GM12878 (cell line): ENCODE data around the gene NDUFV2. TPM values are rescaled to one million over a fixed set of nuclear protein-coding genes. Genes with fewer than 3 reads are reported as not detected.

Source experiments
- ATF7 ChIP-seq: fragments of 450-650 bp; IDR thresholded peaks from 2 replicates; pipeline ENCODE4 v1.6.1; 2016; ENCODE audit warnings: low read depth, mild to moderate bottlenecking
- CEBPZ ChIP-seq: fragments of 150-350 bp; IDR thresholded peaks from 2 replicates; pipeline ENCODE4 v1.6.1; 2016; ENCODE audit warnings: low read depth, low read length
- CUX1 ChIP-seq: IDR thresholded peaks from 2 replicates; pipeline ENCODE4 v1.6.1; 2012; ENCODE audit warnings: improper control_type of control experiment, low read depth, low read length; ENCODE audit not compliant: insufficient replicate concordance
- DPF2 ChIP-seq: fragments of 450-650 bp; IDR thresholded peaks from 2 replicates; pipeline ENCODE4 v1.6.1; 2017; ENCODE audit warnings: mild to moderate bottlenecking
- ETV6 ChIP-seq, 2 experiments: fragments of 450-650 bp in 1 of 2; IDR thresholded peaks in 1 of 2; conservative IDR thresholded peaks in 1 of 2; 2 replicates each; pipeline ENCODE4 v1.6.1; 2014; ENCODE audit warnings: antibody characterized with exemption in 1 of 2, borderline replicate concordance in 1 of 2, low read depth in 1 of 2, mild to moderate bottlenecking in 1 of 2, moderate library complexity in 1 of 2
- FOXM1 ChIP-seq: IDR thresholded peaks from 2 replicates; pipeline ENCODE4 v1.6.1; 2012; ENCODE audit warnings: low read depth, mild to moderate bottlenecking, inconsistent platforms, low read length, moderate library complexity
- IKZF2 ChIP-seq, 2 experiments: fragments of 450-650 bp; IDR thresholded peaks; 2 replicates each; pipeline ENCODE4 v1.6.1; 2017; ENCODE audit warnings: mild to moderate bottlenecking in 2 of 2, moderate library complexity in 2 of 2
- NFIC ChIP-seq: IDR thresholded peaks from 2 replicates; pipeline ENCODE4 v1.6.1; 2012; ENCODE audit warnings: low read depth, mild to moderate bottlenecking, inconsistent platforms, low read length, moderate library complexity
- PAX8 ChIP-seq: fragments of 450-650 bp; IDR thresholded peaks from 2 replicates; pipeline ENCODE4 v1.6.1; 2017; ENCODE audit warnings: mild to moderate bottlenecking, moderate library complexity
- SP1 ChIP-seq: IDR thresholded peaks from one replicate; pipeline ENCODE4 v1.6.1; 2011; ENCODE audit warnings: low read depth, low read length
- SPI1 ChIP-seq: IDR thresholded peaks from 2 replicates; pipeline ENCODE4 v1.6.1; 2011; ENCODE audit warnings: low read depth, mild to moderate bottlenecking, low read length, moderate library complexity, borderline replicate concordance; ENCODE audit not compliant: insufficient read depth
- ZNF687 ChIP-seq: fragments of 450-650 bp; IDR thresholded peaks from 2 replicates; pipeline ENCODE4 v1.6.1; 2017; ENCODE audit warnings: mild to moderate bottlenecking, moderate library complexity
- polyA plus RNA-seq, 11 experiments: library from polyadenylated mRNA; depleted of rRNA in 4 of 11; unstranded in 6 of 11; stranded (reverse) in 5 of 11; fragments of >200 nt; fragmentation: Nextera tagmentation in 4 of 11; fragmentation: Illumina TruSeq in 1 of 11; extraction: Ambion mirVana in 4 of 11; extraction: Trizol in 1 of 11; gene quantifications; 1 replicate in 1 of 11; 2 replicates in 10 of 11; pipeline versions ENCODE4 v1.2.1 to v1.2.3, GENCODE V29; 2011 to 2016; ENCODE audit warnings: inconsistent platforms in 2 of 11, missing spikeins in 2 of 11, low read depth in 1 of 11
- total RNA-seq, 4 experiments: library from RNA; depleted of rRNA in 3 of 4; stranded (reverse); fragments of >200 nt in 3 of 4; fragmentation: Illumina TruSeq in 1 of 4; extraction: Trizol in 1 of 4; gene quantifications; 2 replicates each; pipeline versions ENCODE4 v1.2.1 to v1.2.3, GENCODE V29; 2013 to 2021

The NDUFV2 gene
- total and polyA plus RNA-seq, 10 of the 15 experiments (the other 5 are each of a cell fraction or from before 2014, with no cell fraction given), result 236 to 590 (median 321) TPM

- TF ChIP-seq ATF7 (peak; percentile 57; the same call in 1 of the 2 replicates), CEBPZ (no peak), SP1 (peak; percentile 15), ZNF687 (0 out of 2 replicates have a peak, but pooled peaks have one; percentile 17), SPI1 (peak; percentile 81), PAX8 (no peak), DPF2 (peak; percentile 76), CUX1 (no peak), FOXM1 (peak; percentile 72; the same call in 1 of the 2 replicates), NFIC (peak; percentile 76; the same call in 1 of the 2 replicates), ETV6 (conservative IDR thresholded peaks at IDR 0.05 in 1 of 2, IDR thresholded peaks at IDR 0.05 in 1 of 2; ENCODE audit: borderline replicate concordance in 1 of 2, low read depth in 1 of 2) (peak in 1 of 2 experiments; percentile 36; a peak in 1 of 4 replicates), IKZF2 (IDR thresholded peaks at IDR 0.05) (peak; percentile 76 to 79)
Measured at GRCh38 chr18:9117980-9118841, 15.7 kb downstream of the NDUFV2 start (continued).
